Liver (tissue), 3 donors: ENCODE data around the gene CFAP61.

Experiments
- EGR1 ChIP-seq, 2 donors: IDR thresholded peaks; 2 replicates each; pipeline ENCODE4 v1.6.1; 2016 to 2018; ENCODE audit warnings: antibody characterized with exemption in 2 of 2, low read depth in 2 of 2
- GABPA ChIP-seq, 2 donors: IDR thresholded peaks in 1 of 2; conservative IDR thresholded peaks in 1 of 2; 2 replicates each; pipeline ENCODE4 v1.6.1; 2016; ENCODE audit warnings: antibody characterized with exemption in 2 of 2, mild to moderate bottlenecking in 1 of 2, moderate library complexity in 1 of 2
- RAD21 ChIP-seq, 2 donors: IDR thresholded peaks; 2 replicates each; pipeline ENCODE4 v1.6.1; 2016; ENCODE audit warnings: antibody characterized with exemption in 2 of 2, mild to moderate bottlenecking in 2 of 2
- SP1 ChIP-seq: IDR thresholded peaks from 2 replicates; pipeline ENCODE4 v1.6.1; 2018; ENCODE audit warnings: antibody characterized with exemption, mild to moderate bottlenecking
- YY1 ChIP-seq: IDR thresholded peaks from 2 replicates; pipeline ENCODE4 v1.6.1; 2016; ENCODE audit warnings: antibody characterized with exemption, mild to moderate bottlenecking
- TF ChIP-seq, protein P1 (sequence below): fragments of 150-350 bp; IDR thresholded peaks from 2 replicates; pipeline ENCODE4 v1.5.1; 2017; ENCODE audit warnings: improper control_type of control experiment, low read depth, low read length; ENCODE audit not compliant: missing input control
- TF ChIP-seq, protein P2 (sequence below): IDR thresholded peaks from 2 replicates; pipeline ENCODE4 v1.6.1; 2016; ENCODE audit warnings: antibody characterized with exemption, mild to moderate bottlenecking
- TF ChIP-seq, protein P3 (sequence below): IDR thresholded peaks from 2 replicates; pipeline ENCODE4 v1.6.1; 2016; ENCODE audit warnings: antibody characterized with exemption
- TF ChIP-seq, protein P4 (sequence below): IDR thresholded peaks from 2 replicates; pipeline ENCODE4 v1.6.1; 2016; ENCODE audit warnings: antibody characterized with exemption
- donor health status: healthy.
- donor health status: healthy.

DNA sequence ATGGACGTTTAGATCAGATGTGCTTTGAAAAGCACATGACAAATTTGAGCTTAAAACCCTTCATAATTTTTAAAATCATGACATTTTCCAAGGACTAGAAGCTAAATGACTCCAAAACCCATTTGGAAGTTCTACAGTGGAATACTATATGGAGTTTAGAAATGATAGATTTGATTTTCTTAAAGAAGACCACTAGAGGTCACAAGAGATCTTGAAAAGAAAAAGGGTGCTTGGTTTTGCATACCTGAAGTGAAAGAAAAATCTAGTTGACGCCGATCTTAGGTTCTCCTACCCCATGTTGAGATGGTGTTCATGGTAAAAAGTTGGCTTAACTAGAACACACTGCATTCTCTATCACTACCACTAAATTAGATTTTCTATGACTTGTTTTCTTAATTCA is 31.5 kb downstream of the CFAP61 start:
- TF ChIP-seq, protein P1, sequence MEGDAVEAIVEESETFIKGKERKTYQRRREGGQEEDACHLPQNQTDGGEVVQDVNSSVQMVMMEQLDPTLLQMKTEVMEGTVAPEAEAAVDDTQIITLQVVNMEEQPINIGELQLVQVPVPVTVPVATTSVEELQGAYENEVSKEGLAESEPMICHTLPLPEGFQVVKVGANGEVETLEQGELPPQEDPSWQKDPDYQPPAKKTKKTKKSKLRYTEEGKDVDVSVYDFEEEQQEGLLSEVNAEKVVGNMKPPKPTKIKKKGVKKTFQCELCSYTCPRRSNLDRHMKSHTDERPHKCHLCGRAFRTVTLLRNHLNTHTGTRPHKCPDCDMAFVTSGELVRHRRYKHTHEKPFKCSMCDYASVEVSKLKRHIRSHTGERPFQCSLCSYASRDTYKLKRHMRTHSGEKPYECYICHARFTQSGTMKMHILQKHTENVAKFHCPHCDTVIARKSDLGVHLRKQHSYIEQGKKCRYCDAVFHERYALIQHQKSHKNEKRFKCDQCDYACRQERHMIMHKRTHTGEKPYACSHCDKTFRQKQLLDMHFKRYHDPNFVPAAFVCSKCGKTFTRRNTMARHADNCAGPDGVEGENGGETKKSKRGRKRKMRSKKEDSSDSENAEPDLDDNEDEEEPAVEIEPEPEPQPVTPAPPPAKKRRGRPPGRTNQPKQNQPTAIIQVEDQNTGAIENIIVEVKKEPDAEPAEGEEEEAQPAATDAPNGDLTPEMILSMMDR, result peak; percentile 30
- TF ChIP-seq YY1, result no peak
- no peak for TF ChIP-seq GABPA (IDR thresholded peaks at IDR 0.05 in 1 of 2, conservative IDR thresholded peaks at IDR 0.05 in 1 of 2)
- TF ChIP-seq SP1, result no peak
- TF ChIP-seq, protein P2, sequence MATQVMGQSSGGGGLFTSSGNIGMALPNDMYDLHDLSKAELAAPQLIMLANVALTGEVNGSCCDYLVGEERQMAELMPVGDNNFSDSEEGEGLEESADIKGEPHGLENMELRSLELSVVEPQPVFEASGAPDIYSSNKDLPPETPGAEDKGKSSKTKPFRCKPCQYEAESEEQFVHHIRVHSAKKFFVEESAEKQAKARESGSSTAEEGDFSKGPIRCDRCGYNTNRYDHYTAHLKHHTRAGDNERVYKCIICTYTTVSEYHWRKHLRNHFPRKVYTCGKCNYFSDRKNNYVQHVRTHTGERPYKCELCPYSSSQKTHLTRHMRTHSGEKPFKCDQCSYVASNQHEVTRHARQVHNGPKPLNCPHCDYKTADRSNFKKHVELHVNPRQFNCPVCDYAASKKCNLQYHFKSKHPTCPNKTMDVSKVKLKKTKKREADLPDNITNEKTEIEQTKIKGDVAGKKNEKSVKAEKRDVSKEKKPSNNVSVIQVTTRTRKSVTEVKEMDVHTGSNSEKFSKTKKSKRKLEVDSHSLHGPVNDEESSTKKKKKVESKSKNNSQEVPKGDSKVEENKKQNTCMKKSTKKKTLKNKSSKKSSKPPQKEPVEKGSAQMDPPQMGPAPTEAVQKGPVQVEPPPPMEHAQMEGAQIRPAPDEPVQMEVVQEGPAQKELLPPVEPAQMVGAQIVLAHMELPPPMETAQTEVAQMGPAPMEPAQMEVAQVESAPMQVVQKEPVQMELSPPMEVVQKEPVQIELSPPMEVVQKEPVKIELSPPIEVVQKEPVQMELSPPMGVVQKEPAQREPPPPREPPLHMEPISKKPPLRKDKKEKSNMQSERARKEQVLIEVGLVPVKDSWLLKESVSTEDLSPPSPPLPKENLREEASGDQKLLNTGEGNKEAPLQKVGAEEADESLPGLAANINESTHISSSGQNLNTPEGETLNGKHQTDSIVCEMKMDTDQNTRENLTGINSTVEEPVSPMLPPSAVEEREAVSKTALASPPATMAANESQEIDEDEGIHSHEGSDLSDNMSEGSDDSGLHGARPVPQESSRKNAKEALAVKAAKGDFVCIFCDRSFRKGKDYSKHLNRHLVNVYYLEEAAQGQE, result no peak
- TF ChIP-seq, protein P3, sequence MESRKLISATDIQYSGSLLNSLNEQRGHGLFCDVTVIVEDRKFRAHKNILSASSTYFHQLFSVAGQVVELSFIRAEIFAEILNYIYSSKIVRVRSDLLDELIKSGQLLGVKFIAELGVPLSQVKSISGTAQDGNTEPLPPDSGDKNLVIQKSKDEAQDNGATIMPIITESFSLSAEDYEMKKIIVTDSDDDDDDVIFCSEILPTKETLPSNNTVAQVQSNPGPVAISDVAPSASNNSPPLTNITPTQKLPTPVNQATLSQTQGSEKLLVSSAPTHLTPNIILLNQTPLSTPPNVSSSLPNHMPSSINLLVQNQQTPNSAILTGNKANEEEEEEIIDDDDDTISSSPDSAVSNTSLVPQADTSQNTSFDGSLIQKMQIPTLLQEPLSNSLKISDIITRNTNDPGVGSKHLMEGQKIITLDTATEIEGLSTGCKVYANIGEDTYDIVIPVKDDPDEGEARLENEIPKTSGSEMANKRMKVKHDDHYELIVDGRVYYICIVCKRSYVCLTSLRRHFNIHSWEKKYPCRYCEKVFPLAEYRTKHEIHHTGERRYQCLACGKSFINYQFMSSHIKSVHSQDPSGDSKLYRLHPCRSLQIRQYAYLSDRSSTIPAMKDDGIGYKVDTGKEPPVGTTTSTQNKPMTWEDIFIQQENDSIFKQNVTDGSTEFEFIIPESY, result no peak
- peak; percentile 67 to 75 for TF ChIP-seq RAD21 (IDR thresholded peaks at IDR 0.05)
- TF ChIP-seq, protein P4, sequence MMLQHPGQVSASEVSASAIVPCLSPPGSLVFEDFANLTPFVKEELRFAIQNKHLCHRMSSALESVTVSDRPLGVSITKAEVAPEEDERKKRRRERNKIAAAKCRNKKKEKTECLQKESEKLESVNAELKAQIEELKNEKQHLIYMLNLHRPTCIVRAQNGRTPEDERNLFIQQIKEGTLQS, result no peak
- no peak for TF ChIP-seq EGR1 (IDR thresholded peaks at IDR 0.05; ENCODE audit: low read depth in 2 of 2)
